CD14-positive monocyte (primary cell): Measurements from ENCODE around the gene ZNF619. TPM values are rescaled to one million over a fixed set of nuclear protein-coding genes. Genes with fewer than 3 reads are reported as not detected.

Source experiments
- DNase-seq, 3 donors: peaks; one replicate each; pipeline ENCODE4 v3.0.0-alpha.2; 2011 to 2022
- H2AFZ ChIP-seq: 2 replicates; pipeline ENCODE4 v1.6.0; 2012; ENCODE audit warnings: mild to moderate bottlenecking, low read depth, low read length, inconsistent platforms; ENCODE audit not compliant: insufficient read depth, poor library complexity, severe bottlenecking
- H3K27ac ChIP-seq, 2 donors: 1 replicate in 1 of 2; 2 replicates in 1 of 2; pipeline ENCODE4 v1.5.1; 2012 to 2013; ENCODE audit warnings: low read length in 2 of 2, control low read depth in 1 of 2, inconsistent platforms in 1 of 2, low read depth in 1 of 2, mild to moderate bottlenecking in 1 of 2
- H3K27me3 ChIP-seq, 2 donors: one replicate each; pipeline versions ENCODE4 v1.6.0 to v1.6.1; 2011 to 2013; ENCODE audit warnings: low read length in 2 of 2; ENCODE audit not compliant: control insufficient read depth in 2 of 2, insufficient read depth in 2 of 2
- H3K36me3 ChIP-seq, 2 donors: replicated peaks in 1 of 2; 1 replicate in 1 of 2; 2 replicates in 1 of 2; pipeline versions ENCODE4 v1.5.1 to v1.6.1; 2012 to 2013; ENCODE audit warnings: low read length in 2 of 2, control low read depth in 1 of 2, inconsistent platforms in 1 of 2, mild to moderate bottlenecking in 1 of 2; ENCODE audit not compliant: insufficient read depth in 2 of 2, control insufficient read depth in 1 of 2
- H3K4me1 ChIP-seq, 2 donors: 1 replicate in 1 of 2; 2 replicates in 1 of 2; pipeline versions ENCODE4 v1.5.1 to v1.6.1; 2012 to 2013; ENCODE audit warnings: low read length in 2 of 2, control low read depth in 1 of 2, inconsistent platforms in 1 of 2, mild to moderate bottlenecking in 1 of 2, moderate library complexity in 1 of 2; ENCODE audit not compliant: insufficient read depth in 2 of 2, control insufficient read depth in 1 of 2
- H3K4me2 ChIP-seq: replicated peaks from 2 replicates; pipeline ENCODE3; 2012; ENCODE audit warnings: low read length, moderate library complexity, mild to moderate bottlenecking; ENCODE audit not compliant: poor library complexity, severe bottlenecking; ENCODE audit errors: extremely low read depth
- H3K4me3 ChIP-seq, 3 experiments: fragments of 200-600 bp in 1 of 3; sonication (generic) in 1 of 3; replicated peaks in 1 of 3; 1 replicate in 2 of 3; 2 replicates in 1 of 3; pipeline ENCODE4 v1.5.1; 2011 to 2013; ENCODE audit warnings: low read length in 3 of 3, mild to moderate bottlenecking in 3 of 3, control low read depth in 2 of 3, low read depth in 2 of 3, inconsistent platforms in 1 of 3, moderate library complexity in 1 of 3
- H3K79me2 ChIP-seq: 2 replicates; pipeline ENCODE4 v1.6.0; 2012; ENCODE audit warnings: mild to moderate bottlenecking, control low read depth, inconsistent platforms, low read length, moderate library complexity; ENCODE audit not compliant: insufficient read depth
- H3K9ac ChIP-seq: 2 replicates; pipeline ENCODE4 v1.6.0; 2017; ENCODE audit warnings: low read length, mild to moderate bottlenecking; ENCODE audit not compliant: insufficient read depth, poor library complexity, severe bottlenecking
- H3K9me3 ChIP-seq, 2 donors: replicated peaks in 1 of 2; 1 replicate in 1 of 2; 2 replicates in 1 of 2; pipeline versions ENCODE4 v1.5.1 to v1.6.1; 2012 to 2013; ENCODE audit warnings: low read length in 2 of 2, control low read depth in 1 of 2; ENCODE audit not compliant: control insufficient read depth in 1 of 2, insufficient read depth in 1 of 2
- H4K20me1 ChIP-seq: 2 replicates; pipeline ENCODE4 v1.6.0; 2012; ENCODE audit warnings: mild to moderate bottlenecking, low read length, control low read depth, moderate library complexity; ENCODE audit not compliant: insufficient read depth
- H3K27ac Mint-ChIP-seq, 7 donors: one replicate each; pipeline ENCODE4 v1.8.0; 2020; ENCODE audit warnings: mild to moderate bottlenecking in 7 of 7, mixed read lengths in 7 of 7, moderate library complexity in 6 of 7, inconsistent platforms in 2 of 7
- H3K27me3 Mint-ChIP-seq, 3 donors: one replicate each; pipeline ENCODE4 v1.8.0; 2021 to 2022; ENCODE audit warnings: low read depth in 3 of 3, mild to moderate bottlenecking in 3 of 3, mixed read lengths in 3 of 3, moderate library complexity in 3 of 3, inconsistent platforms in 1 of 3
- H3K36me3 Mint-ChIP-seq, 2 donors: one replicate each; pipeline ENCODE4 v1.8.0; 2020; ENCODE audit warnings: mixed read lengths in 2 of 2, inconsistent platforms in 1 of 2, mild to moderate bottlenecking in 1 of 2
- H3K4me1 Mint-ChIP-seq: one replicate; pipeline ENCODE4 v1.8.0; 2020; ENCODE audit warnings: mild to moderate bottlenecking, mixed read lengths
- H3K4me3 Mint-ChIP-seq, 2 donors: one replicate each; pipeline ENCODE4 v1.8.0; 2020; ENCODE audit warnings: mild to moderate bottlenecking in 2 of 2, mixed read lengths in 2 of 2, moderate library complexity in 1 of 2
- H3K9me3 Mint-ChIP-seq, 7 donors: one replicate each; pipeline ENCODE4 v1.8.0; 2020 to 2022; ENCODE audit warnings: mixed read lengths in 7 of 7, mild to moderate bottlenecking in 6 of 7, moderate library complexity in 6 of 7, inconsistent platforms in 2 of 7
- CTCF ChIP-seq: fragments of 200-600 bp; IDR thresholded peaks from one replicate; pipeline ENCODE4 v1.8.0; 2022; ENCODE audit warnings: antibody characterized with exemption, mild to moderate bottlenecking
- WGBS: methylation state at CpG from one replicate; pipeline ENCODE4 v1.1.5; 2013; ENCODE audit warnings: missing lambda C conversion rate; ENCODE audit not compliant: insufficient coverage; 5-methylcytosine and 5-hydroxymethylcytosine counted together
- intact Hi-C, 2 donors: fragments of 100-400 bp; cut with micrococcal nuclease; formaldehyde crosslinking; loops; one replicate each; pipeline versions ENCODE4 v1.15.0 to v1.15.1; 2023
- polyA plus RNA-seq, 3 donors: library from polyadenylated mRNA; depleted of rRNA in 1 of 3; unstranded in 2 of 3; stranded (reverse) in 1 of 3; fragments of 300-500 nt in 2 of 3; fragments of >200 nt in 1 of 3; fragmentation: Illumina TruSeq in 2 of 3; gene quantifications; 1 replicate in 2 of 3; 2 replicates in 1 of 3; pipeline ENCODE4 v1.2.3, GENCODE V29; 2012 to 2021

Gene ZNF619
- polyA plus RNA-seq, 3 donors, result 1.6 to 3.4 (median 1.8) TPM

- H4K20me1 ChIP-seq, result no peaks in the 10 kb centered on the region
- peaks cover 0 to 3% (median 2%) of the 10 kb centered on the region in 3 donors for H3K27me3 Mint-ChIP-seq
- peak within 1 kb of the TSS; percentile 59 to 95 (median 92) for H3K4me3 ChIP-seq
- H3K36me3 Mint-ChIP-seq, result peaks cover 31 to 32% of the 10 kb centered on the region in 2 donors
- peak within 1 kb of the TSS; percentile 91 for H3K4me2 ChIP-seq
- H3K27ac ChIP-seq, result peak within 1 kb of the TSS; percentile 52 to 96
- H2AFZ ChIP-seq, result peak within 1 kb of the TSS; percentile 99
- H3K9ac ChIP-seq, result peak within 1 kb of the TSS; percentile 95
- under 1% methylated on average over 56 of the region's 59 CpGs for WGBS
- H3K4me1 ChIP-seq, result peaks cover 14 to 21% of the 10 kb centered on the region in 2 donors
- peak; percentile 72 to 82 (median 79) for DNase-seq
- H3K9me3 ChIP-seq, result no peaks in the 10 kb centered on the region
- peaks cover 26% of the 10 kb centered on the region for H3K4me1 Mint-ChIP-seq
- no peak for TF ChIP-seq CTCF
- intact Hi-C loops, result loop anchor here in 1 of 2 donors (10.0 kb wide), 1 partner anchor 50 kb away; the partner anchor contains the start of gene ZNF619
- H3K4me3 Mint-ChIP-seq, result peak within 1 kb of the TSS; percentile 91 to 97
- peaks cover 0 to 3% (median 0%) of the 10 kb centered on the region in 7 donors for H3K9me3 Mint-ChIP-seq
- H3K27me3 ChIP-seq, result no peaks in the 10 kb centered on the region
- H3K27ac Mint-ChIP-seq, result peak within 1 kb of the TSS; percentile 90 to 97 (median 93)
- H3K36me3 ChIP-seq, result peaks cover 13 to 20% of the 10 kb centered on the region in 2 donors
- H3K79me2 ChIP-seq, result peaks cover 24% of the 10 kb centered on the region
Observed at GRCh38 chr3:40524568-40525285, 47.8 kb downstream of the ZNF619 start, which contains the start of gene ZNF621. ZNF621 (plus strand) TSS chr3:40524960; CDS start chr3:40525841, 881 bp downstream.

GRCh38 chr3:40528426-40528825 lies 51.5 kb downstream of the ZNF619 start:
- intact Hi-C loops, result loop anchor here in 1 of 2 donors (10.0 kb wide), 1 partner anchor 54 kb away; the partner anchor contains the start of gene ZNF619
- Histone ChIP-seq H3K4me3 (no peak overlapping the region), H3K4me1 (peaks cover 14 to 21% of the 10 kb centered on the region in 2 donors), H3K27me3 (no peaks in the 10 kb centered on the region), H3K9ac (no peak overlapping the region), H3K79me2 (peaks cover 24% of the 10 kb centered on the region), H4K20me1 (no peaks in the 10 kb centered on the region), H2AFZ (no peak overlapping the region), H3K4me2 (no peak overlapping the region), H3K27ac (no peak overlapping the region), H3K36me3 (peaks cover 50 to 57% of the 10 kb centered on the region in 2 donors), H3K9me3 (peaks cover 19 to 22% of the 10 kb centered on the region in 2 donors)
- H3K9me3 Mint-ChIP-seq, result peaks cover 21 to 30% (median 27%) of the 10 kb centered on the region in 7 donors
- H3K27me3 Mint-ChIP-seq, result no peaks in the 10 kb centered on the region
- no peak overlapping the region for H3K4me3 Mint-ChIP-seq
- no peak for DNase-seq
- no peak for TF ChIP-seq CTCF
- 100% methylated on average over 2 of the region's 3 CpGs for WGBS
- no peak overlapping the region for H3K27ac Mint-ChIP-seq
- H3K4me1 Mint-ChIP-seq, result peaks cover 26% of the 10 kb centered on the region
- H3K36me3 Mint-ChIP-seq, result peaks cover 66 to 69% of the 10 kb centered on the region in 2 donors
